CD4-positive, alpha-beta memory T cell (primary cell): ENCODE results near the gene MAPKBP1. TPM values are rescaled to one million over a fixed set of nuclear protein-coding genes. Genes with fewer than 3 reads are reported as not detected.

Source experiments
- CTCF ChIA-PET: fragments of 350-600 bp; sonication (Branson Sonifier 250); formaldehyde crosslinking; loops from one replicate; lab custom pipeline; 2021; ENCODE audit warnings: inconsistent platforms; ENCODE audit not compliant: partially characterized antibody; lab: Charles Lee
- POLR2A ChIA-PET: fragments of 350-600 bp; sonication (Branson Sonifier 250); formaldehyde crosslinking; loops from one replicate; lab custom pipeline; 2021; ENCODE audit not compliant: partially characterized antibody; lab: Charles Lee
- DNase-seq, 5 donors: peaks; one replicate each; pipeline versions ENCODE4 v3.0.0 to v3.0.0-alpha.2; 2020 to 2022; ENCODE audit warnings: mixed read lengths in 1 of 5
- H3K27ac ChIP-seq: one replicate; pipeline ENCODE4 v1.7.0; 2013; ENCODE audit warnings: low read depth, low read length
- H3K27me3 ChIP-seq: 2 replicates; pipeline ENCODE4 v1.7.0; 2013; ENCODE audit warnings: mild to moderate bottlenecking, low read length, moderate library complexity; ENCODE audit not compliant: insufficient read depth
- H3K36me3 ChIP-seq: 2 replicates; pipeline ENCODE4 v1.7.0; 2013; ENCODE audit warnings: mild to moderate bottlenecking, low read length, moderate library complexity; ENCODE audit not compliant: insufficient read depth
- H3K4me1 ChIP-seq: 2 replicates; pipeline ENCODE4 v1.7.0; 2013; ENCODE audit warnings: mild to moderate bottlenecking, low read length, moderate library complexity; ENCODE audit not compliant: insufficient read depth
- H3K4me3 ChIP-seq, 2 donors: one replicate each; pipeline ENCODE4 v1.7.0; 2013; ENCODE audit warnings: low read length in 2 of 2, mild to moderate bottlenecking in 1 of 2
- H3K9me3 ChIP-seq, 2 donors: one replicate each; pipeline ENCODE4 v1.7.0; 2013; ENCODE audit warnings: low read length in 2 of 2, control low read depth in 1 of 2; ENCODE audit not compliant: control insufficient read depth in 1 of 2
- H3K27ac Mint-ChIP-seq, 7 donors: one replicate each; pipeline ENCODE4 v1.8.0; 2020 to 2021; ENCODE audit warnings: mixed read lengths in 7 of 7, mild to moderate bottlenecking in 6 of 7, inconsistent platforms in 3 of 7, moderate library complexity in 3 of 7
- H3K27me3 Mint-ChIP-seq, 2 donors: one replicate each; pipeline ENCODE4 v1.8.0; 2020 to 2021; ENCODE audit warnings: mixed read lengths in 2 of 2
- H3K36me3 Mint-ChIP-seq, 2 donors: one replicate each; pipeline ENCODE4 v1.8.0; 2020 to 2021; ENCODE audit warnings: mixed read lengths in 2 of 2, inconsistent platforms in 1 of 2, mild to moderate bottlenecking in 1 of 2
- H3K4me1 Mint-ChIP-seq, 4 donors: one replicate each; pipeline ENCODE4 v1.8.0; 2020 to 2021; ENCODE audit warnings: mixed read lengths in 4 of 4, mild to moderate bottlenecking in 1 of 4
- H3K4me3 Mint-ChIP-seq, 8 donors: one replicate each; pipeline ENCODE4 v1.8.0; 2020 to 2021; ENCODE audit warnings: mixed read lengths in 8 of 8, mild to moderate bottlenecking in 7 of 8, moderate library complexity in 6 of 8, inconsistent platforms in 3 of 8
- H3K9me3 Mint-ChIP-seq, 8 donors: one replicate each; pipeline ENCODE4 v1.8.0; 2020 to 2021; ENCODE audit warnings: mixed read lengths in 8 of 8, mild to moderate bottlenecking in 5 of 8, inconsistent platforms in 3 of 8, moderate library complexity in 1 of 8
- intact Hi-C: fragments of 100-400 bp; cut with micrococcal nuclease; formaldehyde crosslinking; loops from one replicate; pipeline ENCODE4 v1.15.1; 2023
- polyA plus RNA-seq, 2 donors: library from polyadenylated mRNA; unstranded; fragments of 300-500 nt; fragmentation: Illumina TruSeq; gene quantifications; one replicate each; pipeline ENCODE4 v1.2.3, GENCODE V29; 2021
- total RNA-seq, 2 experiments: library from RNA; stranded (reverse); gene quantifications; one replicate each; pipeline ENCODE4 v1.2.3, GENCODE V29; 2021

MAPKBP1 gene
- total and polyA plus RNA-seq, 4 experiments from 2014 or later: 0.87 to 42.6 (median 21.7) TPM

GRCh38 chr15:41843571-41843970, 69.3 kb downstream of the MAPKBP1 start:
- no peak for DNase-seq
- peaks cover 0 to 41% of the 10 kb centered on the region in 2 donors for H3K36me3 Mint-ChIP-seq
- Histone ChIP-seq H3K9me3 (no peaks in the 10 kb centered on the region), H3K4me1 (no peaks in the 10 kb centered on the region), H3K4me3 (no peak overlapping the region), H3K36me3 (peaks cover 24% of the 10 kb centered on the region), H3K27ac (no peak overlapping the region), H3K27me3 (no peaks in the 10 kb centered on the region)
- intact Hi-C loops: no loop called here
- no peaks in the 10 kb centered on the region for H3K27me3 Mint-ChIP-seq
- H3K27ac Mint-ChIP-seq: no peak overlapping the region
- no peaks in the 10 kb centered on the region for H3K4me1 Mint-ChIP-seq
- ChIA-PET CTCF (interaction anchor here (0.9 to 1.5 kb wide), 2 partner anchors 61 to 71 kb away, joined by 3 to 4 read pairs; no protein-coding TSS in a partner anchor), POLR2A (interaction anchor here (1.2 kb wide), 1 partner anchor 11 kb away, joined by 3 read pairs; no protein-coding TSS in a partner anchor)
- H3K4me3 Mint-ChIP-seq: no peak overlapping the region
- no peaks in the 10 kb centered on the region for H3K9me3 Mint-ChIP-seq

GRCh38 chr15:41844814-41845213, 70.5 kb downstream of the MAPKBP1 start:
- POLR2A ChIA-PET: no interaction called here
- no peak for DNase-seq
- Mint-ChIP-seq H3K36me3 (peaks cover 0 to 45% of the 10 kb centered on the region in 2 donors), H3K4me3 (no peak overlapping the region), H3K27ac (no peak overlapping the region), H3K4me1 (no peaks in the 10 kb centered on the region), H3K9me3 (no peaks in the 10 kb centered on the region), H3K27me3 (no peaks in the 10 kb centered on the region)
- H3K9me3 ChIP-seq: no peaks in the 10 kb centered on the region
- intact Hi-C loops: no loop called here
- H3K4me3 ChIP-seq: no peak overlapping the region
- H3K27ac ChIP-seq: no peak overlapping the region
- CTCF ChIA-PET: interaction anchor here (1.6 to 2.3 kb wide), 2 partner anchors 13 to 60 kb away, joined by 4 to 10 read pairs; no protein-coding TSS in a partner anchor
- no peaks in the 10 kb centered on the region for H3K27me3 ChIP-seq
- no peaks in the 10 kb centered on the region for H3K4me1 ChIP-seq
- peaks cover 24% of the 10 kb centered on the region for H3K36me3 ChIP-seq

GRCh38 chr15:41847206-41847605, 72.9 kb downstream of the MAPKBP1 start:
- no peak overlapping the region for H3K27ac Mint-ChIP-seq
- POLR2A ChIA-PET: no interaction called here
- intact Hi-C loops: no loop called here
- Histone ChIP-seq H3K27me3 (no peaks in the 10 kb centered on the region), H3K9me3 (no peaks in the 10 kb centered on the region), H3K36me3 (peaks cover 18% of the 10 kb centered on the region), H3K27ac (no peak overlapping the region), H3K4me1 (no peaks in the 10 kb centered on the region), H3K4me3 (no peak overlapping the region)
- CTCF ChIA-PET: interaction anchor here (1.7 kb wide), 1 partner anchor 17 kb away, joined by 3 read pairs; no protein-coding TSS in a partner anchor
- H3K9me3 Mint-ChIP-seq: no peaks in the 10 kb centered on the region
- peaks cover 0 to 2% (median 0%) of the 10 kb centered on the region in 4 donors for H3K4me1 Mint-ChIP-seq
- H3K36me3 Mint-ChIP-seq: peaks cover 0 to 34% of the 10 kb centered on the region in 2 donors
- no peak overlapping the region for H3K4me3 Mint-ChIP-seq
- no peaks in the 10 kb centered on the region for H3K27me3 Mint-ChIP-seq
- DNase-seq: no peak

GRCh38 chr15:41847981-41848380, 73.7 kb downstream of the MAPKBP1 start:
- Mint-ChIP-seq H3K4me3 (no peak overlapping the region), H3K27me3 (no peaks in the 10 kb centered on the region), H3K9me3 (no peaks in the 10 kb centered on the region), H3K4me1 (peaks cover 0 to 2% (median 0%) of the 10 kb centered on the region in 4 donors), H3K27ac (peak overlapping the region in 1 of 7 donors; percentile 72), H3K36me3 (peaks cover 0 to 30% of the 10 kb centered on the region in 2 donors)
- Histone ChIP-seq H3K27me3 (no peaks in the 10 kb centered on the region), H3K9me3 (no peaks in the 10 kb centered on the region), H3K27ac (no peak overlapping the region), H3K4me1 (no peaks in the 10 kb centered on the region), H3K36me3 (peaks cover 18% of the 10 kb centered on the region), H3K4me3 (no peak overlapping the region)
- ChIA-PET POLR2A (no interaction called here), CTCF (interaction anchor here (1.7 kb wide), 1 partner anchor 16 kb away, joined by 3 read pairs; no protein-coding TSS in a partner anchor)
- intact Hi-C loops: no loop called here
- DNase-seq: no peak

GRCh38 chr15:41848631-41849030, 74.3 kb downstream of the MAPKBP1 start:
- H3K4me3 ChIP-seq: no peak overlapping the region
- no peak for DNase-seq
- H3K9me3 ChIP-seq: no peaks in the 10 kb centered on the region
- H3K9me3 Mint-ChIP-seq: no peaks in the 10 kb centered on the region
- H3K4me1 ChIP-seq: no peaks in the 10 kb centered on the region
- ChIA-PET CTCF (no interaction called here), POLR2A (no interaction called here)
- intact Hi-C loops: no loop called here
- peaks cover 0 to 2% (median 0%) of the 10 kb centered on the region in 4 donors for H3K4me1 Mint-ChIP-seq
- H3K27me3 Mint-ChIP-seq: no peaks in the 10 kb centered on the region
- H3K36me3 Mint-ChIP-seq: peaks cover 0 to 30% of the 10 kb centered on the region in 2 donors
- no peak overlapping the region for H3K4me3 Mint-ChIP-seq
- H3K27ac ChIP-seq: no peak overlapping the region
- peaks cover 18% of the 10 kb centered on the region for H3K36me3 ChIP-seq
- peak overlapping the region in 2 of 7 donors; percentile 36 to 72 for H3K27ac Mint-ChIP-seq
- H3K27me3 ChIP-seq: no peaks in the 10 kb centered on the region

GRCh38 chr15:41849204-41849603, 74.9 kb downstream of the MAPKBP1 start:
- DNase-seq: no peak
- CTCF ChIA-PET: no interaction called here

GRCh38 chr15:41849861-41850260, 75.6 kb downstream of the MAPKBP1 start:
- ChIA-PET POLR2A (interaction anchor here (1.0 kb wide), 2 partner anchors 18 to 45 kb away, joined by 3 to 4 read pairs; no protein-coding TSS in a partner anchor), CTCF (interaction anchor here (1.5 to 4.0 kb wide), 3 partner anchors 24 to 76 kb away, joined by 3 to 19 read pairs (median 12); partner anchors contain the start of gene MAPKBP1)
- Mint-ChIP-seq H3K27me3 (no peaks in the 10 kb centered on the region), H3K9me3 (no peaks in the 10 kb centered on the region), H3K4me3 (no peak overlapping the region), H3K4me1 (peaks cover 0 to 2% (median 0%) of the 10 kb centered on the region in 4 donors), H3K27ac (peak overlapping the region in 4 of 7 donors; percentile 7 to 68 (median 36)), H3K36me3 (peaks cover 0 to 26% of the 10 kb centered on the region in 2 donors)
- intact Hi-C loops: no loop called here
- no peaks in the 10 kb centered on the region for H3K4me1 ChIP-seq
- no peak for DNase-seq
- no peak overlapping the region for H3K27ac ChIP-seq
- no peak overlapping the region for H3K4me3 ChIP-seq
- H3K27me3 ChIP-seq: no peaks in the 10 kb centered on the region
- H3K36me3 ChIP-seq: peaks cover 12% of the 10 kb centered on the region
- no peaks in the 10 kb centered on the region for H3K9me3 ChIP-seq

More at GRCh38 chr15:41849204-41849603, 74.9 kb downstream of the MAPKBP1 start:
- Histone ChIP-seq H3K27me3 (no peaks in the 10 kb centered on the region), H3K4me3 (no peak overlapping the region), H3K9me3 (no peaks in the 10 kb centered on the region), H3K36me3 (peaks cover 18% of the 10 kb centered on the region), H3K27ac (no peak overlapping the region), H3K4me1 (no peaks in the 10 kb centered on the region)
- peaks cover 0 to 2% (median 0%) of the 10 kb centered on the region in 4 donors for H3K4me1 Mint-ChIP-seq
- H3K27me3 Mint-ChIP-seq: no peaks in the 10 kb centered on the region
- intact Hi-C loops: no loop called here
- H3K9me3 Mint-ChIP-seq: no peaks in the 10 kb centered on the region
- H3K27ac Mint-ChIP-seq: peak overlapping the region in 3 of 7 donors; percentile 18 to 80 (median 69)
- POLR2A ChIA-PET: no interaction called here
- H3K36me3 Mint-ChIP-seq: peaks cover 0 to 30% of the 10 kb centered on the region in 2 donors
- H3K4me3 Mint-ChIP-seq: no peak overlapping the region
